Activated naive CD8-positive, alpha-beta T cell (primary cell): Measurements from ENCODE around the gene PRPF6.
"Not testable (repeated sequence)": the region's sequence is repeated elsewhere in the genome, so short reads cannot be mapped to it uniquely, and the experiment has no call there.

Experiments used
- H3K27ac Mint-ChIP-seq: one replicate; pipeline ENCODE4 v1.8.0; 2021; ENCODE audit warnings: mixed read lengths
- H3K27me3 Mint-ChIP-seq: one replicate; pipeline ENCODE4 v1.8.0; 2021; ENCODE audit warnings: mixed read lengths
- H3K36me3 Mint-ChIP-seq: one replicate; pipeline ENCODE4 v1.8.0; 2021; ENCODE audit warnings: mixed read lengths
- H3K4me1 Mint-ChIP-seq: one replicate; pipeline ENCODE4 v1.8.0; 2021; ENCODE audit warnings: low read depth, mixed read lengths
- H3K4me3 Mint-ChIP-seq: one replicate; pipeline ENCODE4 v1.8.0; 2021; ENCODE audit warnings: mild to moderate bottlenecking, mixed read lengths
- H3K9me3 Mint-ChIP-seq: one replicate; pipeline ENCODE4 v1.8.0; 2021; ENCODE audit warnings: low read depth, mixed read lengths

PRPF6 gene

DNA sequence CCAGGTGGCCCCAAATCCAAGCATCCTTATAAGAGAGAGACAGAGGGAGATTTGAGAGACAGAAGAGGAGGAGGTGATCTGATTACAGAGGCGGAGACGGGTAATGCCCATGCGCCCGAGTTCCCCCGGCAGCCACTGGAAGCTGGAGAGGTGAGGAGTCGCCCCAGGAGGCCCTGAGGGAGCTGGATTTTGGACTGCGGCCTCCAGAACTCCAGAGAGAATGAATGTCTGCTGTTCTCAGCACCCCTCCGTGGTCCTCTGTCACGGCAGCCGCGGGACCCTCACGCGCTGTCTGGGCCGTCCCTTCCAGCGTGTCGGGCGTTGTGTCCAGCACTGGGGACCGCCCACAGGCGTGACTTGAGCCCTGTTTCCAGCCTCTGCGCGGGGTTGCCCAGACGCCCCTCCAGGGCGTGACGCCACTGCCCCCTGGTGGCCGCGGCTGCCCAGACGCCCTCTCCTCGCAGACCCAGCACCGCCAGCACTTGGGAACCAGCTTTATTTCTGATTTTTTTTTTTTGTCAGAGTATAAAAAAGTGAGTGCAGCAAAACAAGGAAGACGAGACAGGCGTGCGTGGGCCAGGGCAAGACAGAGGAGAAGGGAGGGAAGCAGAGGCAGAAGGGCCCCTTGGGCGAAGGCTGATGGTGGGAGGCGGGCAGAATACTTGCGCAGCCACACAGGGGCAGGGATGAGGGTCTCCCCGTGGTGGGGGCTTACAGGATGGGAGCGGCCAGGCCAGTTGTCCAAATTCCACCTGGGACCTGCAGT lies 7.1 kb upstream of the PRPF6 start:
- Mint-ChIP-seq H3K4me1 (peaks cover 43% of the 10 kb centered on the region), H3K9me3 (no peaks in the 10 kb centered on the region), H3K27me3 (no peaks in the 10 kb centered on the region), H3K36me3 (peaks cover 3% of the 10 kb centered on the region), H3K27ac (peak overlapping the region; percentile 64), H3K4me3 (no peak overlapping the region)

DNA sequence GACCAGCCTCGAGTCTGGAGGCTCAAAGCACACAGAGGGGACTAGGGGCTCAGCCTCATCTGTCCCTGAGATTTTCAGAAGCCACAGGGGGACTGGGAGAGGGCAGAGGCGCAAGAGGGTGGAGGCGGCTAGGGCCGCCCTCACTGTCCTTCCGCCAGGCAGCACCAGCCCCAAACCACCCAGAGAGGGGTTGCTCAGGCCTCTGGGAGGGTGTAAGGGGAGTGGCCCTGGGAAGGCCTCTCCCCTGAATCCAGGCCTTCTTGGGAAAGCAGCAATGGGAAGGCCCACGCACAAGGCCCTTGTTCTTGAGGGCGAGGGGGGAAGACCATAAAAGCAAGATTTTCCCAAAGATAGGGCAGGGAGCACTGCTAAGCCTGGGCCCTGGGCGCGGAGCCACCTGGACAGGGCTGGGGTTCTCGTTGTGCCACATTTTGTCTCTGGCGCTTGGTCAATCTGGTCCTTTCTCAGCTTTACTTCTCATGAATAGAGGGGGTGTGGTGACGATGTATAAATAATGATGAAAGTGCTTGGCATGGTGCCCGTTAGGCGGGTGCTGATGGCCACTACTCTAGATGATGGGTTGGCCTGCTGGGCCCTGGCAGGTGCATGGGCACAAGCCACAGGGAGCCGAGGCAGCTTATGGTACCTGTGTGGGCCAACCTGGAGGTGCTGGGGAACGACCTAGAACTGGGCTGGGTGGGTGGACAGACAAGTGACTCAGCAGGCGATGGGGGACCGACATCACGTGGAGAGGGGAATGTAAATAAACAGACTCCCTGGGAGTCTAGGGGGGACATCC lies 6.3 kb upstream of the PRPF6 start:
- peaks cover 3% of the 10 kb centered on the region for H3K36me3 Mint-ChIP-seq
- no peak overlapping the region for H3K27ac Mint-ChIP-seq
- H3K4me1 Mint-ChIP-seq = peaks cover 42% of the 10 kb centered on the region
- H3K9me3 Mint-ChIP-seq = no peaks in the 10 kb centered on the region
- no peak overlapping the region for H3K4me3 Mint-ChIP-seq
- H3K27me3 Mint-ChIP-seq = no peaks in the 10 kb centered on the region

DNA sequence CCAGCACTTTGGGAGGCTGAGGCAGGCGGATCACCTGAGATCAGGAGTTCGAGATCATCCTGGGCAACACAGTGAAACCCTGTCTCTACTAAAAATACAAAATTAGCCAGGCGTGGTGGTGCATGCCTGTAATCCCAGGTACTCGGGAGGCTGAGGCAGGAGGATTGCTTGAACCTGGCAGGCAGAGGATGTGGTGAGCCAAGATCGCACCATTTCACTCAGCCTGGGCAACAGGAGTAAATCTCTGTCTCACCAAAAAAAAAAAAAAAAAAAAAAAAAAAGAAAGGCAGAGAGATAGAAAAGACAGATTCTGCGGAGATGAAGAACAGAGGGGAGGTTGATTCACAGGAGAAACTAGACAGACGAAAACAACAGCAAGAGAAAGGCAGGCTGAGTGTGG lies 4.4 kb upstream of the PRPF6 start:
- H3K27me3 Mint-ChIP-seq, H3K9me3 Mint-ChIP-seq, H3K36me3 Mint-ChIP-seq: not testable (repeated sequence)
- Mint-ChIP-seq H3K4me1 (peaks cover 54% of the 10 kb centered on the region), H3K27ac (peak overlapping the region; percentile 74), H3K4me3 (peak overlapping the region; percentile 84)

DNA sequence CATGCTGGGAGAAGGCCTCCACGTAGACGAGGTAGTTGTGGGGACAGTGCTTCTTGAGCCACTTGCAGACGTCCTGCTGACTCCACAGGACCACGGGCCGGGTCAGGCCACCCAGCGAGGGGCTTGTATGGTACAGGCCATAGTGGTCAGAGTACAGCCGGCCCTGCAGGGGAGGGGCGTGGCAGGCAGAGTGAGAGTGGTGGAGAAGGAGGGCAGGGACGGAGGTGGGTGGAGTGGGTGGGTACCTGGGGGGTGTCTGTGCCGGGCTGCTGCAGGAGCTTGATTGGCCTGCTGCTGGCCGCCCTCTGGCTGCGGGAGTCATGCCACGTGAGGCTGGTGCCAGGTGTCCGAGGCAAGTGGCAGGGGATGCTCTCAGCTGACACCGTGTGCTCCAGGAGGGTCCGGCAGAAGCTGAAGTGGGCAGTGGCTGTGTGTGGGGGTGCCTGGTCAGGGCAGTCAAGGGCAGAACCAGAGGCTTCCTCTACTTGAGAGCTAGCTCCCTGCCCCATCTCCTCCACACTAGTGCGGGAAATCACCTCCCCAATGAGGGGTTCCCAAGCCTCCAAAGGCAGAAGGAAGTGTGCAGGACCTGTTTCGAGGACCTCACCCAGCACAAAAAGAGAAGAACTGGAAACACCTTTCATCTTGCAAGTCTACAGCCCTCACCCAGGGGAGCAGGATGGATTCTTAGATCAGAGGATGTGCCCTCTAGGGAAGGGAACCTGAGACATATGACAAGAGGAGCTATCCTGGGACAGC lies 3.8 kb upstream of the PRPF6 start:
- peaks cover 57% of the 10 kb centered on the region for H3K4me1 Mint-ChIP-seq
- H3K27me3 Mint-ChIP-seq = no peaks in the 10 kb centered on the region
- peaks cover 5% of the 10 kb centered on the region for H3K36me3 Mint-ChIP-seq
- H3K9me3 Mint-ChIP-seq = no peaks in the 10 kb centered on the region
- H3K27ac Mint-ChIP-seq = peak overlapping the region; percentile 66
- H3K4me3 Mint-ChIP-seq = peak overlapping the region; percentile 84

DNA sequence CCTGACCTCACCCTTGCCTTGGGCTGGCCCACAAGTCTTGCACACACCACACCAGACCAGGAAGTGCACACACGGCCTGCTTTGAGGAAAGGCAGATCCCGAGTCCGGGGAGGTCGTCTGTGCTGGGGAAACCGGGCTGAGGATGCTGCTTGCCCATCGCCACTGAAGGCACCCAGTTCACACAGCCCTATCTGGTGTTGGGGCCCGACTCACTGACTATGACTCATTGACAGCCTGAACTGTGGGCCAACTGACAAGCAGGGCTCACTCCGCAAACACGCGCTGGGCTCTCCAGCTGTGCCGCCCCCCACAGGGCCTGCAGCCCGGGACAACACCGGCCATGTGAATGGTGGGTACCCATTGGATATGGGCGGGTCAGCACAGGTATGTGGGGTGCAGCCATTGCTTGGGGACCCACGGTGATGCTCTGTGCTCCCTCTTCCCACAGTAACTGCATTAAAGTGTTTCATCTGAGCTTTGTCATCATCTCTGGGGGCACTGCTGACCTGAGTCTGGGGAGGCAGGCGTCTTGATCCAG lies 3.1 kb upstream of the PRPF6 start:
- peak overlapping the region; percentile 84 for H3K4me3 Mint-ChIP-seq
- peaks cover 60% of the 10 kb centered on the region for H3K4me1 Mint-ChIP-seq
- H3K27me3 Mint-ChIP-seq = no peaks in the 10 kb centered on the region
- peak overlapping the region; percentile 66 for H3K27ac Mint-ChIP-seq
- peaks cover 5% of the 10 kb centered on the region for H3K36me3 Mint-ChIP-seq
- H3K9me3 Mint-ChIP-seq = no peaks in the 10 kb centered on the region

DNA sequence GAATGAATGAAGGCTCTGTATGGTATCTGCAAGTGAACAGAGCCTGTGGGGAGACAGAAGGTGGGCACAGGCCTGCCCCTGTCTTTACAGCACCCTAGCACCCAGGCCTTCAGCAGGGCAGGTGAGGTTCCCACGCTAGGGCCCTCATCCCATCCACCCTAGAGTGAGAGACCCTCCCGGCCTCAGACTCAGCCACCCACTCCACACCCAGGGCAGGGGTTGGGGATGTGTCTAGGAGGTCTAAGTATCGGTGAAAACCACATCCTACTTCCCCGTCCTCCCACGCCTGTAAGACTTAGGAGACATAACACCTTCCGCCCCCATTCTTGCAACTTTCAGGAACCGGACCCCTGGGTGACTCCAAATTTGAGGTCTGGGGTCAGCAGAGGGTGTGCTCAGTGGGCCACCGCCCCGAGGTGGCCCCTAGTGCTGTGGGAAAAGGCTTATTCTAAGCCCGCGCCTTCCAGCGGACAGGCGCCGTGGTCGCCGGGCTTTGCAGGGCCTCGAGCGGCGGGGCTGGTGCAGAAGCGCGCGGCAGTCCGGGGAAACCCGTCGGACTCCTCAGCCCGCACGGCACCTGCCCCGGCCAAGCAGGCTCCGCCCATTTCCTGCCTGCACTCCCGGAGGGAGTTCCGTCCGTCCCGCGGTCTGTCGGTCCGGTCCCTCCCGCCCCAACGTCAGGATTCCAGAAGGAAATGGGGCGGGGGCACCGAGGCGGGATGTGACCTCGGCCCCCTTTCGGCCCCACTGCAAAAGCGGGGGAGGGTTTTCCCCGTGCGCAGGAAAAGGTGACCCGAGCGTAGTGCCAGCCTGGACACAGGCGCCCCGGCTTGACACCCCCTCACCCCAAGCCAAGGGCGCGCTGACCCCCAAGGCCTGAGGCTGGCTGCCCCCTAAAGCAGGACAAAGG lies 2.4 kb upstream of the PRPF6 start:
- H3K27me3 Mint-ChIP-seq = no peaks in the 10 kb centered on the region
- peak overlapping the region; percentile 84 for H3K4me3 Mint-ChIP-seq
- H3K4me1 Mint-ChIP-seq = peaks cover 63% of the 10 kb centered on the region
- peak overlapping the region; percentile 66 for H3K27ac Mint-ChIP-seq
- no peaks in the 10 kb centered on the region for H3K9me3 Mint-ChIP-seq
- peaks cover 5% of the 10 kb centered on the region for H3K36me3 Mint-ChIP-seq

DNA sequence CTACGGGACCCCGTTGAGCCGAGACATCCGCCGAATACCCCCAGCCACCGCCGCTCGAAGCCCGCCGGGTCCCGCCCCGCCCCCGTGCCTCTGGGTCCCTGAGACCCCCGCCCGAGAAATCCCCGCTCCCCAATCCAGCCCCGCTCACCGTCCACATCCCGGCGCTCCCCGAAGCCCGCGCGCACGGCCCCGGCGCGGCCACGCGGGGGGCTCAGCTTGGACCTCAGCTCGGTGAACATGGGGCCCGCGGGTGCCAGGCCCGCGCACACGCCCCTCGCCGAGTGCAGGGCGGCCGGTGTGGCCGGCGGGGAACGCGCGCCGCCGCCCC lies 1.7 kb upstream of the PRPF6 start:
- H3K4me1 Mint-ChIP-seq = peaks cover 60% of the 10 kb centered on the region
- no peaks in the 10 kb centered on the region for H3K27me3 Mint-ChIP-seq
- peaks cover 5% of the 10 kb centered on the region for H3K36me3 Mint-ChIP-seq
- peak overlapping the region; percentile 16 for H3K27ac Mint-ChIP-seq
- H3K4me3 Mint-ChIP-seq = peak overlapping the region; percentile 84
- H3K9me3 Mint-ChIP-seq = no peaks in the 10 kb centered on the region

DNA sequence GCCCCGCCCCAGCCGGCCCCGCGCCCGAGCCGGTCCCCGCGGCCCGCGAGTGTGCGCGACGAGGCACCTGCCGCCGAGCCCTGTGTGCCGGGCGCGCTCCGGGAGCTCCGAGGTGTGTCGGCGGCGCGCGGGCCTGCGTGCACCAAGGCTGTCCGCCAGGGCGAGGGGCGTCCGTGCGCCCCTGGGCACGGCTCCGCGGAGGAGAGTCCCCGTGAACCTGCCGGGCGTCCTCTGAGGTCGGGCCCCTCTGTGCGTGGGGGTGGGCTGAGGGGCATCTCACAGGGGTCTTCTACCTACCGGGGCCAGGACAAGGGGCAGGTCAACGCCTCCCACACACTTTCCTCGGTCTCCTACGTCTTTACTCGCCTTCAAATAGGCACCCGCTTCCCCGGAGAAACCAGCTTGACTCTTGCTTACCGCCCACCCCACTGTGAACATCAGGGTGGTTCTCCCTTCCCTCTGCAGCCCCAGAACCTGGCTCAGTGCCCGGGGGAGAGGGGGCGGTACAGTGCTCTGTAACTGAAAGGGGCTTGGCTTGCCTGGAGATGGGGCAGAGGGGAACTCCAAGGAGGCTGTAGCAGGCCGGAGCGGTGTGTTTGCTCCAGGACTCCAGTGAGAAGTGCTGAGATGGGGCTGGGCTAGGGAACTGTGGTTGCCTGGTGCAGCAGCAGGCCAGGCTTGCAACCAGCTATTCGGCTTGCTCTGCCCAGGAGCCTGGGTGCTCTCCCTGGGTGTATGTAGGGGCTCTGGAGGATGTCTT lies 1.2 kb upstream of the PRPF6 start, which contains the start of gene SAMD10:
Gene SAMD10 (minus strand): TSS at position 86 of the 760 bp plus-strand sequence. CDS start 175 bp downstream, outside the sequence.
- Mint-ChIP-seq H3K4me3 (peak within 1 kb of the TSS; percentile 93), H3K27me3 (no peaks in the 10 kb centered on the region), H3K27ac (peak within 1 kb of the TSS; percentile 98), H3K36me3 (peaks cover 9% of the 10 kb centered on the region), H3K4me1 (peaks cover 64% of the 10 kb centered on the region), H3K9me3 (no peaks in the 10 kb centered on the region)

DNA sequence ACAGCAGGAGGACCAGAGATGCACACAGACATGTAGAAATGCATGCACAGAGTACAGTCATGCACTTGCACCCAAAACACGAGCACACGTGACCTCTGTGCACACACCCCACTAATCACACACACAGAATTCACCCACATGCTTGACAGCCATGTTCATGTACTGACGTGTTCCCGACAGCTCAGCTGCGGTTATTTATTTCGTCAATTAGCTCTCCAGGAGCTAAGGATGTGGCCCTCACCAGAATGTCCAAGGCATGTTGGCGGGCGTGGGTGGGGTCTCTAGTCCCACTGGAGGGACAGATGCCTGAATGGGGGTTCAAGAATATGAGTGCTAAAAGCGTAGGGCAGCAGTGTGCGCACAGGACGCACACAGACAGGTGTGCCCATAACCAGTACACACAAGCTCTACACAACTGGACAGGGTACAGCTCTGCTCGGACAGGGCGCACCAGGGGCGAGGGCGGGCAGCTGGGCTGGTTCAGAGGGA lies 571 bp upstream of the PRPF6 start:
- H3K4me3 Mint-ChIP-seq = peak overlapping the region; percentile 93
- peak overlapping the region; percentile 98 for H3K27ac Mint-ChIP-seq
- H3K27me3 Mint-ChIP-seq = no peaks in the 10 kb centered on the region
- H3K9me3 Mint-ChIP-seq = no peaks in the 10 kb centered on the region
- H3K4me1 Mint-ChIP-seq = peaks cover 63% of the 10 kb centered on the region
- peaks cover 9% of the 10 kb centered on the region for H3K36me3 Mint-ChIP-seq

DNA sequence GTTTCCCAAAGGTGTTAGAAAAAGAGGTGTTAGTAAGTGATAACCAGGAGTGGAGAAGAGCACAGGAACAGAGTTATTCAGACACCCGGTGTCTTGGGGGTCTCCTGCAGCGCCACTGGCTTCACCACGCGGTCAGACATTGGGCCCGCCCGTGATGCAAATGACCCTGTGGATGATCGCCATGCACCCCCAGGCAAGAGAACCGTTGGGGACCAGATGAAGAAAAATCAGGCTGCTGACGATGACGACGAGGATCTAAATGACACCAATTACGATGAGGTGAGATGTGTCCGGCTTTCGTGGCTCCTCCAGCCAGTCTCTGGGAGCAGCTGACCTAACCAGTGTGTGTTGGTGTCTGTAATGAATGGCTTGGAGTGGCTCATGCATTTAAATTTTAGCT lies 2.0 kb downstream of the PRPF6 start:
- H3K27me3 Mint-ChIP-seq = no peaks in the 10 kb centered on the region
- H3K27ac Mint-ChIP-seq = peak overlapping the region; percentile 16
- H3K9me3 Mint-ChIP-seq = no peaks in the 10 kb centered on the region
- peak overlapping the region; percentile 93 for H3K4me3 Mint-ChIP-seq
- H3K36me3 Mint-ChIP-seq = peaks cover 9% of the 10 kb centered on the region
- peaks cover 48% of the 10 kb centered on the region for H3K4me1 Mint-ChIP-seq

DNA sequence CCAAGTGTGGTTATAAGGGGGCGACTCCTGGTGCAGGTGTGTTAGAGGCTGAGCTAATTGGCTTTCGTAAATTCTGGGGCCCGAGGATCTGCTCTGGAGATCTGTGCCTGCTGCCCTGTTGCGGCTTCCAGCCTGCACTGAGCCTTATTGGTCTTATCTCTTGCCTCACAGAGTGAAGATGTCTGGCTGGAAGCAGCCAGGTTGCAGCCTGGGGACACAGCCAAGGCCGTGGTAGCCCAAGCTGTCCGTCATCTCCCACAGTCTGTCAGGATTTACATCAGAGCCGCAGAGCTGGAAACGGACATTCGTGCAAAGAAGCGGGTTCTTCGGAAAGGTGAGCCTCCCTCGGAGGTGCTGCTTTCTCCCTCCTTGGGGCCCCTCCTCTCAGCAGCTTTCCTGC lies 20.0 kb downstream of the PRPF6 start:
- Mint-ChIP-seq H3K9me3 (no peaks in the 10 kb centered on the region), H3K36me3 (peaks cover 8% of the 10 kb centered on the region), H3K4me3 (no peak overlapping the region), H3K27ac (no peak overlapping the region), H3K4me1 (peaks cover 3% of the 10 kb centered on the region), H3K27me3 (no peaks in the 10 kb centered on the region)

DNA sequence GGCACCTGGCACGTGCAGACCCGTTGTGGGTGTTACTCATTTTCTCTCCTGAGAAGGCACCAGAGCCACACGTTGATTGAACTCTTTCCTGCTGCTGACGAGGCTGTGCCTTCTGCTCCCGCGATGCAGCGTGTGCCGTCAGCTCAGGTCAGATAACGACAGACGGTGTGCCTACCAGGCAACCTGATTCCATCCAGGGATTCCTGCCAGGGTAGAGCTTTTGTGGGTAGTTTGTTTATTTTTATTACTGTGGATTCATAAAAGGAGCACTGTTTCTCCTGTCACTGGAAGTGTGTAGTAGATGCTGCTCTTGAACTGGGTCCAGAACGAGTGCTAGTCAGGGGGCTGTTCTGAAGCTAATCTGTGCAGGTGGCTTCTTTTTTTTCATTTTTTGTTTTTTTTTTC lies 20.7 kb downstream of the PRPF6 start:
- Mint-ChIP-seq H3K27me3 (no peaks in the 10 kb centered on the region), H3K36me3 (peaks cover 8% of the 10 kb centered on the region), H3K27ac (no peak overlapping the region), H3K4me3 (no peak overlapping the region), H3K9me3 (no peaks in the 10 kb centered on the region), H3K4me1 (peaks cover 3% of the 10 kb centered on the region)

DNA sequence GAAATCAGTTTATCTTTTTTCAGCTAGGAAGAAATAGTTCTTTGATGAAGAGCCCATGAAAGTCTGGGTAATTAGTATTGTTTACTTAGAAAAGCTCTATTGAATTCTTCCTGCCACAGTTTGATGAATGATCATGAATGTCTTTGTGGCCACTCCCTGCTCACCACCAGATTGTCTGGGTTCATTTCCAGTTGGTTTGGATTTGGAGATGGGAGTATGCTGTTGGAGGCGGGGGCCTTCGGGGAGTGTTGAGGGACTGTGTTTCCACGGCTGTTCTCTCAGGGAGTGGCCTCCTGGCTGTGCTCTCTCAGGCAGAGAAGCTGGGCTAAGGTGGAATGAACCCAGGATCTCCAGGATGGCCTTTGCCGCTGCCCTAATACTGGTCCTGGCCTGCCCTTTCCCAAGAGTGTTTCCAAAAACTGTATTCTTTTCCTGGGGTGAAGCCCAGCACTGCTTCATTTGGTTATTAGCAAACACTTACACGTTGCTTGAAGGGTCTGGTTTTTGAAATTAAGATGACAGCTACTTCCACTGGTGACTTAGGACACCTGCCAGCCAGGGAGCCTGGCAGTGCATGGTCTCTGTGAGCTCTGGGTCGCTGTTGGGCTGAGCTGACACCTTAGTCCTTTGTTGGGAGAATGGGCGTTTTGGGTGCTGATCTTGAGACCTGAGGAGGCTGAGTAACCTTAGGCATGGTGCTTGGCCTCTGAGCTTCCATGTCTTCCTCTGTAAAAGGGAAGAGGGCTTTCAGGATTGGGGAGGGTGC lies 23.2 kb downstream of the PRPF6 start:
- H3K27me3 Mint-ChIP-seq = no peaks in the 10 kb centered on the region
- H3K27ac Mint-ChIP-seq = no peak overlapping the region
- no peak overlapping the region for H3K4me3 Mint-ChIP-seq
- peaks cover 3% of the 10 kb centered on the region for H3K4me1 Mint-ChIP-seq
- peaks cover 7% of the 10 kb centered on the region for H3K9me3 Mint-ChIP-seq
- peaks cover 12% of the 10 kb centered on the region for H3K36me3 Mint-ChIP-seq
